HG03442 (cell line): ENCODE measurements around the gene AAR2.
A peak's percentile ranks its signal among the peaks of the same experiment; 100 is the strongest.

Source experiments
- ATAC-seq: cut with Tn5 transposase; IDR thresholded peaks from one replicate; pipeline ENCODE4 v1.9.1; 2021; ENCODE audit warnings: mild to moderate bottlenecking, moderate library complexity; ENCODE audit not compliant: unreplicated experiment

AAR2 gene, protein sequence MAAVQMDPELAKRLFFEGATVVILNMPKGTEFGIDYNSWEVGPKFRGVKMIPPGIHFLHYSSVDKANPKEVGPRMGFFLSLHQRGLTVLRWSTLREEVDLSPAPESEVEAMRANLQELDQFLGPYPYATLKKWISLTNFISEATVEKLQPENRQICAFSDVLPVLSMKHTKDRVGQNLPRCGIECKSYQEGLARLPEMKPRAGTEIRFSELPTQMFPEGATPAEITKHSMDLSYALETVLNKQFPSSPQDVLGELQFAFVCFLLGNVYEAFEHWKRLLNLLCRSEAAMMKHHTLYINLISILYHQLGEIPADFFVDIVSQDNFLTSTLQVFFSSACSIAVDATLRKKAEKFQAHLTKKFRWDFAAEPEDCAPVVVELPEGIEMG

GRCh38 chr20:36235892-36236785, at the start of gene AAR2:
Gene AAR2 (plus strand): TSS chr20:36236478. CDS start chr20:36239869, 3,391 bp downstream.
- peak; percentile 64 for ATAC-seq

DNA sequence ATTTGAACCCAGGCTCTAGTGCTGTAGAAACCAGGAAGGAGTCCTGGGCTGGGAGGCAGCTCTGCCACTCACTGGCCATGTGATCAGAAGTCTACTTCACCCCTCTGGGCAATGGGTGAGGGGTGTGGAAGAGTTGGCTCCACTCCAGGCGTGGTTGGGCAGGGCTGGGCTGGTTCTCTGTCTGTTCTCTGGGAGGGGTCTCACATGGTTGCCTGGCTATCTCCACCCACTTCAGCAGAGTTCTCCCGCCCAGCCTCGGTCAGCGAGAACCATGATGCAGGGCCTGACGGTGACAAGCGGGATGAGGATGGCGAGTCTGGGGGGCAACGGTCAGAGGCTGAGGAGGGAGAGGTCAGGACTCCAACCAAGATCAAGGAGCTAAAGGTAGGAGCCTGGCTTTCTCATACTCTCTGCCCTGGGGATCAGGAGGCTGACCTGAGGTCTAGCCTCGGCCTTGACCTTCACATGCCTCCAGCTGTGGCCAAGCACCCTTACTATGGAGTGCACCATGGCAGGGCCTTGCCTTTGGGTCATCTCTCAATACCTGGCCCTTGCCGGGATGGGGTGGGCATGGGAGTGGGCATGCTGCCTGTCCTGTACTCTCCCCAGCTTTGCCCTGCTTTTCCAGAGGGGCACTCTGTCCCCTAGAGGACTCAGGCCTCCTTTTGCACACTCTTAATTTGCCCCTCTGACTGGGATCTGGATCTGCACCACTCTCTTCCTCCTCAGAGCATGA, 42.1 kb upstream of the AAR2 start:
- ATAC-seq = no peak

- ATAC-seq = no peak
These were observed 39.6 kb upstream of the AAR2 start for GRCh38 chr20:36196676-36197075.

DNA sequence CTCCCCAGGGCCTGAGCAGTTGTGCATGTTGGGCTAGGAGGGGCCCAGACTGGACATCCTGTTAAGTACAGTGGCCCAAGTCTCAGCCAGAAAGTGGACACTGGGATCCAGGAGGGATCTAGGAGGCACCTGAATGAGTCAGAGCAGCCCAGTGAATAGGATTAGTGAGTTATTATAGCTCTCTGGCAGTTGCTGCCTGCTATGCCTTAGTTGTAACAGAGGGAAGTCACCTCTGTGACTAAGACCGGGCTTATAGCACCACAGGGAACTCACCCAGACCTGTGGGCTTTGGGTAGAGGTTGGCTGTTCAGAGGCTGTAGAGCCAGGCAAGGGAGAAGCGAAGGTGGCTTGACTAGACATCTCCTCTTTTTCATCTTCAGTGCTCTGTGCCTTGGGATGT, 39.0 kb upstream of the AAR2 start:
- ATAC-seq = no peak

DNA sequence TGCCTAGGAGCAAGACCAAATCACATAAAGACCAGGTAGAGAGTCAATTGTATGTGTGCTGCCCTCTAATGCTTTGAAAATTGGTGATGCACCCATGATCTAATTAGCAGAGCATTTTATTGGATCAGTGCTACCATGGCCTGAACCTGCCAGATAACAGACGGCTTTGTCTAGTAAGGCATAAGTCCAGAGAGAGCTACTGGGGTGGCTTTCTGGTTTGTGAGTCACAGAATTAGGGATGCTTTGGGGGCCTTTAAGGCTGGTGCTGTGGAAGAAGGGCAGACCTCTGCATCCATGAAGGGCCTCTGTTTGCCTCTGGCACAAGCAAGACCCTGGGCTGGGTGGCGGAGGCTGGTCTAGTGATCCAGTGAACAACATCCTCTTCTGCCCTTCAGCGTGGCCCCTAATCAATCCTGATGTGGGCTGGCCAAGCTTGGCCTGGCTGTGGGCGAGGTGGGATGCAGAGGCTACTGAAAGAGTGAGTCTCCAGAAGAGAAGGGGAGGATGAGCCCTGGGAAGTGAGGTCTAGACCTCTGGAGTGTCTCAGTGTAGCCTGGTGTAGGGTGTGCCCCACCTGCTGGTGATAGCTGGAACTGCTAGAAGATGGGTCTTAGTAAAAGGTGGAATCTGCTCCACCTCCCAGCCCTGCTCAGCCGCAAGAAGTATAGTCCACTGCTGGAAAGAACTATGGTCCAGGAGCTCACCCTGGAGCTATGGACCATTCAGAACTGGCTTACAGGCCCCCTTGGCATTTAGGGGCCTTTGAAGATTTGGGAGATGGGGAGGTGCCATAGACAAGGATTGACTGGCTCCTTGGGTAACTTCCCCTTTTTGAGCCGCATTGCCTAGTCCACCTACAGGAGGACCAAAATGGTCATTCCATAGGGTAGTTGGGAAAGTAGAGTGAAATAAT, 36.7 kb upstream of the AAR2 start:
- ATAC-seq = peak; percentile 50

GRCh38 chr20:36200451-36200850, 35.8 kb upstream of the AAR2 start:
- ATAC-seq = no peak

GRCh38 chr20:36201198-36201597, 35.1 kb upstream of the AAR2 start:
- ATAC-seq = no peak

DNA sequence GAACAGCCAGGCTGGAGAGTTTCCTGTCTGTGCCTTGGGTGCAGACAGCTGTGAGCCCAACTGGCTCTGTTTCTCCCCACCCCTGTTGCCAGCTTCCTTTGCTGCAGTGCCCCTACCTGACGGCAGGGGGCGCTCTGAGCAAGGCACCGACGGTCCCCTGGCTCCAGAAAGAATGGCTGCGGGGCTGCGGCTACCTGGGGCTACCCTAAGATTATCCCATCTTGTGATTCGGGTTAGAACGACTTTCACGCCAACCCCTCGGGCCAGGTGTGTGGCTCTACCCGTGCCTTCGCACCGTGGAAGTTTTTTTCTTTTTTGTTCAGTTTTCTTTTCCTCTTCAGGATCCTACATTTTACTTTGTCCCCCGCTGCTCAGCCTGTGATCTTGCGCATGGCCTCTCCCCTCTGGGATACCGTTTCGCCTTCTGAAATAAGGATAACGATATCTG, 33.4 kb upstream of the AAR2 start:
- ATAC-seq = no peak

DNA sequence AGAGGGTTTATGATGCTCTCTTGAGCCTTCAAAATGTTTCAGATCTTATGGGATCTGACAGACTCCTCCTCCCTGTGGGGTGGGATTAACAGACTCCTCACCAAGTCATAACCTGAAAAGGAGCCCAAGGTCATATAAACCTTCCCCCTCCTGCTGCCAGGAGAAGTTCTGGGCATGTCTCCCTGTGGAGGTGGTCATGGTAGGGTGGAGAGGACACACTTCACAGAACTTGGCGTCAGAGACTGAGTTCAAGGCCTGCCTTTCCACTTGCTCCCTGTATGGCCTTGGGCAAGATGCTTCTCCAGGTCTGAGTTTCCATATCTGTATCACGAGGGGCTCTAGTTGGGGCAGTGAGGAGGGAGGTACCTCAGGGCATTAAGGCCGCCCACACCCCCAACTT, 32.4 kb upstream of the AAR2 start:
- no peak for ATAC-seq

GRCh38 chr20:36205026-36205425, 31.3 kb upstream of the AAR2 start:
- no peak for ATAC-seq

DNA sequence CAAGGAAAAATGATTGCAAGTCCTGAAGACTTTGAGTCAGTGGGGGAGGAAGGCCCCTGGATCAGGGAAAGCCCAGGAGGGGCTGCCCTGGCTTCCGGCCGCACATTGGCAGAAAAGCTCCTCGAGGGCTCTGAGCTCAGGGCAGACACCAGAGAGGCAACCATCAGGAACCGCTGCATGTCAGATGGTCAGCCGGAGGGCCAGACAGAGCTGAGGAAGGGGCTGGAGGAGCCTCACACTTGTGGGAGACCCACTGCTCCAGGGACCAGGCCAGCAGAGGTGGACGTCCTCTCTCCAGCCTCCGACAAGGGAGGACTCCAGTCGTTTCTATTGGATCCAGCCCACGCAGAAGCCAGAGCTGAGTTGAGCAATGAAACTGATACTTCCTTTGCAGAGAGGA, 30.2 kb upstream of the AAR2 start:
- no peak for ATAC-seq

GRCh38 chr20:36206641-36207040, 29.6 kb upstream of the AAR2 start:
- ATAC-seq = no peak

DNA sequence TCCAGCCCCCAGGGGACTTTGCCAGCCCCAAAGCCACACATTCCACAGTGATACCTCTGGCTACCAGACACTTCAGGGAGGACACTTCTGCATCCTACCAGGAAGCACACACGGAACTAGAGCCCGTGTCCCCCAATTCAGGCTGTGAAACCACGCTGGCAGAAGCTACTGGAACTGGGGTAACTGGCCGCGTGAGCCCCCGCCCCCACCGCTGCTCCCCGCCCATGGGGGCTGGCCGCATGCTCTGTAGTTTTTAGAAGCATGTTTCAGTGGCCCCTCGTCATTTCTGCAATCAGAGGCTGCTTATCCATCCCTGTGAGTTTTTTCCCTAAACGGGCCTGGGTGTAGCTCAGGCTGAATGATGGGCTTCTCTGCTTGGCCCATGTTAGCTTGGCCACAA, 28.7 kb upstream of the AAR2 start:
- ATAC-seq = no peak

DNA sequence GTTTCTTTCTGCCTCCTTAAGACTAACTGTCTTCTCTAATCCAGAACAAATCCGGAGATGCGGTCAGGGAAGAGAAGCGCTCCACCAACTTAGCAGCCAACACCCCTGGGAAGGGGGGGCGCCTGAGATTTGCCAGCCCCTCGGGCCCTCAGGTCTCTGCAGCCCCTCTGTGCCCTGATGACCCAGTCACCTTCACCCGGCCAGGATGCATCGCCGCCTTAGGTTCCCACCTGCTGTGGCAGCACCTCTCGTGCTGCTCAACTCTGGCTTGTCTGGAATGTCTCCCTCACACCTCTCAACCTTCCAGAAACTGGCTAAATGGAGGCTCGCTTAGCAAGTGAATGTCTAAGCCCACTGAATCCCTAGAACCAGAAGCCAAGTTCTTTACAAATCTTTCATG, 28.0 kb upstream of the AAR2 start:
- no peak for ATAC-seq

- no peak for ATAC-seq
These were observed 25.7 kb upstream of the AAR2 start for GRCh38 chr20:36210436-36211021.

DNA sequence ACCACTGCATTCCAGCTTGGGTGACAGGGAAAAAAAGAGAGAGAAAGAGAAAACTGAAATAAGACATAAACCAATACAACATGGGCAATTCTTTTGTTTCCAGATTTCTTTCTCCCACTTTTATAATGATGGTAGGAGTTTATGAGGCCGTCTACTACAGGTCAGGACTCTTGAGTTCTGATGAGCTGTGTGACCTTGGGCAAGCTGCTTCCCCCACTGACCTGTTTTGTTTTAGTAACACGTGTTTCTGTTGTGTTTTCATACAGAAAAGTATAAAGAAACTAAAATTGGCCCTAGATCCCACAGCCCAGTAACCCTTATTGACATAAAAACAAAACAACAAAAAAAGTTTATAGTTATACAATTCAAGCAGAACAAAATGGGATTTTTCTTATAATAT, 22.9 kb upstream of the AAR2 start:
- ATAC-seq = no peak

GRCh38 chr20:36214684-36215256, 21.5 kb upstream of the AAR2 start:
- ATAC-seq = no peak

GRCh38 chr20:36215778-36216177, 20.5 kb upstream of the AAR2 start:
- ATAC-seq = no peak

- no peak for ATAC-seq
These were observed 19.8 kb upstream of the AAR2 start for GRCh38 chr20:36216314-36217025.
